HepG2 (cell line): ENCODE data around the gene ADAM19. TPM values are rescaled to one million over a fixed set of nuclear protein-coding genes. Genes with fewer than 3 reads are reported as not detected.

Experiments used
- HOXA9 ChIP-seq: sonication (generic); formaldehyde crosslinking; IDR thresholded peaks from 2 replicates; pipeline ENCODE4 v1.8.1; 2022; ENCODE audit warnings: missing genetic modification reagents, mild to moderate bottlenecking, moderate library complexity, borderline replicate concordance
- JARID2 ChIP-seq: sonication (generic); formaldehyde crosslinking; IDR thresholded peaks from 2 replicates; pipeline ENCODE4 v1.8.1; 2023; ENCODE audit warnings: missing genetic modification reagents, inconsistent platforms; ENCODE audit not compliant: insufficient replicate concordance
- NR2F2 ChIP-seq: IDR thresholded peaks from 2 replicates; pipeline ENCODE4 v1.6.1; 2012; ENCODE audit warnings: low read depth, inconsistent platforms, borderline replicate concordance
- PHF21A ChIP-seq: sonication (generic); formaldehyde crosslinking; IDR thresholded peaks from 2 replicates; pipeline ENCODE4 v1.5.0; 2020; ENCODE audit warnings: mild to moderate bottlenecking, missing genetic modification reagents
- POLR2A ChIP-seq, 2 experiments: IDR thresholded peaks; 2 replicates each; pipeline ENCODE4 v1.6.1; 2011; ENCODE audit warnings: low read depth in 2 of 2, low read length in 2 of 2, mild to moderate bottlenecking in 1 of 2, moderate library complexity in 1 of 2; ENCODE audit not compliant: insufficient read depth in 1 of 2
- SIN3B ChIP-seq: fragments of 150-350 bp; IDR thresholded peaks from 2 replicates; pipeline ENCODE4 v1.6.1; 2014; ENCODE audit warnings: low read length
- TCF7L2 ChIP-seq: IDR thresholded peaks from 2 replicates; pipeline ENCODE4 v1.6.1; 2011; ENCODE audit warnings: mild to moderate bottlenecking, low read depth, low read length, moderate library complexity
- ZFP41 ChIP-seq: sonication (generic); formaldehyde crosslinking; IDR thresholded peaks from 2 replicates; pipeline ENCODE4 v1.4.0; 2020; ENCODE audit warnings: mild to moderate bottlenecking, missing genetic modification reagents, borderline replicate concordance
- ZKSCAN8 ChIP-seq: IDR thresholded peaks from 2 replicates; pipeline ENCODE4 v1.6.1; 2016; ENCODE audit warnings: borderline replicate concordance, missing genetic modification reagents, missing compliant biosample characterization
- ZMYM3 ChIP-seq: sonication (generic); formaldehyde crosslinking; IDR thresholded peaks from 2 replicates; pipeline ENCODE4 v1.5.1; 2020; ENCODE audit warnings: mild to moderate bottlenecking, missing genetic modification reagents
- ZNF12 ChIP-seq: sonication (generic); formaldehyde crosslinking; IDR thresholded peaks from 2 replicates; pipeline ENCODE4 v1.5.0; 2020; ENCODE audit warnings: missing genetic modification reagents
- ZNF20 ChIP-seq: sonication (generic); formaldehyde crosslinking; IDR thresholded peaks from 2 replicates; pipeline ENCODE4 v1.4.0; 2020; ENCODE audit warnings: mild to moderate bottlenecking, moderate library complexity, missing genetic modification reagents
- ZNF343 ChIP-seq: sonication (generic); formaldehyde crosslinking; IDR thresholded peaks from 2 replicates; pipeline ENCODE4 v1.4.0; 2020; ENCODE audit warnings: mild to moderate bottlenecking, missing genetic modification reagents
- ZNF501 ChIP-seq: sonication (generic); formaldehyde crosslinking; IDR thresholded peaks from 2 replicates; pipeline ENCODE4 v1.5.1; 2020; ENCODE audit warnings: mild to moderate bottlenecking, moderate library complexity, missing genetic modification reagents
- ZNF562 ChIP-seq: sonication (generic); formaldehyde crosslinking; IDR thresholded peaks from 2 replicates; pipeline ENCODE4 v1.8.0; 2022; ENCODE audit warnings: missing genetic modification reagents, borderline replicate concordance
- ZNF570 ChIP-seq: sonication (generic); formaldehyde crosslinking; IDR thresholded peaks from 2 replicates; pipeline ENCODE4 v1.4.0; 2020; ENCODE audit warnings: mild to moderate bottlenecking, missing genetic modification reagents, borderline replicate concordance
- ZNF589 ChIP-seq: sonication (generic); formaldehyde crosslinking; conservative IDR thresholded peaks from 2 replicates; pipeline ENCODE4 v1.8.0; 2022; ENCODE audit warnings: mild to moderate bottlenecking, moderate library complexity, missing genetic modification reagents
- ZNF614 ChIP-seq: IDR thresholded peaks from 2 replicates; pipeline ENCODE4 v1.6.1; 2018; ENCODE audit warnings: missing biosample characterization, missing genetic modification reagents, inconsistent platforms, borderline replicate concordance
- ZNF615 ChIP-seq: sonication (generic); formaldehyde crosslinking; IDR thresholded peaks from 2 replicates; pipeline ENCODE4 v1.5.0; 2020; ENCODE audit warnings: mild to moderate bottlenecking, missing genetic modification reagents, borderline replicate concordance
- ZNF878 ChIP-seq: sonication (generic); formaldehyde crosslinking; IDR thresholded peaks from 2 replicates; pipeline ENCODE4 v1.8.1; 2023; ENCODE audit warnings: mild to moderate bottlenecking, missing genetic modification reagents, moderate library complexity
- polyA plus RNA-seq, 8 experiments: library from polyadenylated mRNA; depleted of rRNA in 3 of 8; stranded (reverse) in 7 of 8; unstranded in 1 of 8; fragments of >200 nt; fragmentation: Illumina TruSeq in 4 of 8; extraction: Trizol in 4 of 8; gene quantifications; 2 replicates each; pipeline versions ENCODE4 v1.2.1 to v1.2.3, GENCODE V29; 2011 to 2016; ENCODE audit warnings: low read depth in 4 of 8, missing spikeins in 1 of 8, mixed read lengths in 1 of 8; ENCODE audit not compliant: insufficient read depth in 1 of 8
- total RNA-seq, 5 experiments: library from RNA; depleted of rRNA; stranded (reverse); fragments of >200 nt; fragmentation: Illumina TruSeq; extraction: Trizol; gene quantifications; 2 replicates each; pipeline ENCODE4 v1.2.3, GENCODE V29; 2016; ENCODE audit warnings: low read depth in 1 of 5
- TF ChIP-seq, protein P1 (sequence below): sonication (generic); formaldehyde crosslinking; IDR thresholded peaks from 2 replicates; pipeline ENCODE4 v1.4.0; 2020; ENCODE audit warnings: mild to moderate bottlenecking, missing genetic modification reagents, borderline replicate concordance
- TF ChIP-seq, protein P2 (sequence below): sonication (generic); formaldehyde crosslinking; IDR thresholded peaks from 2 replicates; pipeline ENCODE4 v1.4.0; 2020; ENCODE audit warnings: missing genetic modification reagents
- TF ChIP-seq, protein P3 (sequence below): sonication (generic); formaldehyde crosslinking; IDR thresholded peaks from 2 replicates; pipeline ENCODE4 v1.4.0; 2020; ENCODE audit warnings: missing genetic modification reagents, borderline replicate concordance

Gene ADAM19
- total and polyA plus RNA-seq, 2 of the 13 experiments (the other 11 are each of a cell fraction or from before 2014, with no cell fraction given) = 0.38 to 0.74 TPM

DNA sequence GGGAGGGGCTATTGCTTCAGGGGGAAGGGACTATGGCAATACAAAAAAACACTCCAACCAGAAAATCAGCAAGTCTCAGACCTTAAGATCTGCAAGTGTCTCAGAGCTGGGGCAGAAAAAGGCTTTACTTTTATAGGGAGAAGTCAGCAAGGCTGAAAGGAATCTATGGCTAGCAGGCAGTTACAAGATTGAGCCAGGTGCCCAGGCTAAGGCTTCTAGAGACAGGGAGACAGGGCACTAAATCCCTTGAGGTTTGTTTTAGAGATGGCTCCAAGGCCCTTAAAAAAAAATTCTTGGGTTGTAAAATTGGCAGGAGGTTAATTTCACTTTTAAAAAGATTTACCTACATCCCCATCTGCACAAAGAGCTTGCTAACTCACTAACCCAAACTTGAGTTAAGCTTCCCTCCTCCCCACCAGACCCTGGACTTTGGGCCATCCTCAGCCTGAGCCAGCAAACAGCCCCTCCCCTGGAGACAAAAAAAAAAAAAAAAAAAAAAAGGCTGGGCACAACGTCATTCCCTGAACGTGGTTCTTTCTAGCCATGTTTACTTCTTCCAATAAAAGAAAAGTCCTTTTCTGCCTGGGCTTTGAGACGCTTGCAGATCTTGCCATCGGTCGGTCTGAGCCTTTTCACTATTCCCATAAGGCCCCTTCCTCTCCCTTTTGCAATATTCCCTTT is 97.6 kb downstream of the ADAM19 start (continued):
- TF ChIP-seq, protein P1, sequence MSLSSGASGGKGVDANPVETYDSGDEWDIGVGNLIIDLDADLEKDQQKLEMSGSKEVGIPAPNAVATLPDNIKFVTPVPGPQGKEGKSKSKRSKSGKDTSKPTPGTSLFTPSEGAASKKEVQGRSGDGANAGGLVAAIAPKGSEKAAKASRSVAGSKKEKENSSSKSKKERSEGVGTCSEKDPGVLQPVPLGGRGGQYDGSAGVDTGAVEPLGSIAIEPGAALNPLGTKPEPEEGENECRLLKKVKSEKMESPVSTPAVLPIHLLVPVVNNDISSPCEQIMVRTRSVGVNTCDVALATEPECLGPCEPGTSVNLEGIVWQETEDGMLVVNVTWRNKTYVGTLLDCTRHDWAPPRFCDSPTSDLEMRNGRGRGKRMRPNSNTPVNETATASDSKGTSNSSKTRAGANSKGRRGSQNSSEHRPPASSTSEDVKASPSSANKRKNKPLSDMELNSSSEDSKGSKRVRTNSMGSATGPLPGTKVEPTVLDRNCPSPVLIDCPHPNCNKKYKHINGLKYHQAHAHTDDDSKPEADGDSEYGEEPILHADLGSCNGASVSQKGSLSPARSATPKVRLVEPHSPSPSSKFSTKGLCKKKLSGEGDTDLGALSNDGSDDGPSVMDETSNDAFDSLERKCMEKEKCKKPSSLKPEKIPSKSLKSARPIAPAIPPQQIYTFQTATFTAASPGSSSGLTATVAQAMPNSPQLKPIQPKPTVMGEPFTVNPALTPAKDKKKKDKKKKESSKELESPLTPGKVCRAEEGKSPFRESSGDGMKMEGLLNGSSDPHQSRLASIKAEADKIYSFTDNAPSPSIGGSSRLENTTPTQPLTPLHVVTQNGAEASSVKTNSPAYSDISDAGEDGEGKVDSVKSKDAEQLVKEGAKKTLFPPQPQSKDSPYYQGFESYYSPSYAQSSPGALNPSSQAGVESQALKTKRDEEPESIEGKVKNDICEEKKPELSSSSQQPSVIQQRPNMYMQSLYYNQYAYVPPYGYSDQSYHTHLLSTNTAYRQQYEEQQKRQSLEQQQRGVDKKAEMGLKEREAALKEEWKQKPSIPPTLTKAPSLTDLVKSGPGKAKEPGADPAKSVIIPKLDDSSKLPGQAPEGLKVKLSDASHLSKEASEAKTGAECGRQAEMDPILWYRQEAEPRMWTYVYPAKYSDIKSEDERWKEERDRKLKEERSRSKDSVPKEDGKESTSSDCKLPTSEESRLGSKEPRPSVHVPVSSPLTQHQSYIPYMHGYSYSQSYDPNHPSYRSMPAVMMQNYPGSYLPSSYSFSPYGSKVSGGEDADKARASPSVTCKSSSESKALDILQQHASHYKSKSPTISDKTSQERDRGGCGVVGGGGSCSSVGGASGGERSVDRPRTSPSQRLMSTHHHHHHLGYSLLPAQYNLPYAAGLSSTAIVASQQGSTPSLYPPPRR (CRISPR knock-in tag) = no peak
- no peak for TF ChIP-seq ZNF878 (CRISPR knock-in tag)
- no peak for TF ChIP-seq ZFP41 (CRISPR knock-in tag)
- no peak for TF ChIP-seq ZNF20 (CRISPR knock-in tag)
- TF ChIP-seq, protein P2, sequence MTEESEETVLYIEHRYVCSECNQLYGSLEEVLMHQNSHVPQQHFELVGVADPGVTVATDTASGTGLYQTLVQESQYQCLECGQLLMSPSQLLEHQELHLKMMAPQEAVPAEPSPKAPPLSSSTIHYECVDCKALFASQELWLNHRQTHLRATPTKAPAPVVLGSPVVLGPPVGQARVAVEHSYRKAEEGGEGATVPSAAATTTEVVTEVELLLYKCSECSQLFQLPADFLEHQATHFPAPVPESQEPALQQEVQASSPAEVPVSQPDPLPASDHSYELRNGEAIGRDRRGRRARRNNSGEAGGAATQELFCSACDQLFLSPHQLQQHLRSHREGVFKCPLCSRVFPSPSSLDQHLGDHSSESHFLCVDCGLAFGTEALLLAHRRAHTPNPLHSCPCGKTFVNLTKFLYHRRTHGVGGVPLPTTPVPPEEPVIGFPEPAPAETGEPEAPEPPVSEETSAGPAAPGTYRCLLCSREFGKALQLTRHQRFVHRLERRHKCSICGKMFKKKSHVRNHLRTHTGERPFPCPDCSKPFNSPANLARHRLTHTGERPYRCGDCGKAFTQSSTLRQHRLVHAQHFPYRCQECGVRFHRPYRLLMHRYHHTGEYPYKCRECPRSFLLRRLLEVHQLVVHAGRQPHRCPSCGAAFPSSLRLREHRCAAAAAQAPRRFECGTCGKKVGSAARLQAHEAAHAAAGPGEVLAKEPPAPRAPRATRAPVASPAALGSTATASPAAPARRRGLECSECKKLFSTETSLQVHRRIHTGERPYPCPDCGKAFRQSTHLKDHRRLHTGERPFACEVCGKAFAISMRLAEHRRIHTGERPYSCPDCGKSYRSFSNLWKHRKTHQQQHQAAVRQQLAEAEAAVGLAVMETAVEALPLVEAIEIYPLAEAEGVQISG (CRISPR knock-in tag) = no peak
- TF ChIP-seq, protein P3, sequence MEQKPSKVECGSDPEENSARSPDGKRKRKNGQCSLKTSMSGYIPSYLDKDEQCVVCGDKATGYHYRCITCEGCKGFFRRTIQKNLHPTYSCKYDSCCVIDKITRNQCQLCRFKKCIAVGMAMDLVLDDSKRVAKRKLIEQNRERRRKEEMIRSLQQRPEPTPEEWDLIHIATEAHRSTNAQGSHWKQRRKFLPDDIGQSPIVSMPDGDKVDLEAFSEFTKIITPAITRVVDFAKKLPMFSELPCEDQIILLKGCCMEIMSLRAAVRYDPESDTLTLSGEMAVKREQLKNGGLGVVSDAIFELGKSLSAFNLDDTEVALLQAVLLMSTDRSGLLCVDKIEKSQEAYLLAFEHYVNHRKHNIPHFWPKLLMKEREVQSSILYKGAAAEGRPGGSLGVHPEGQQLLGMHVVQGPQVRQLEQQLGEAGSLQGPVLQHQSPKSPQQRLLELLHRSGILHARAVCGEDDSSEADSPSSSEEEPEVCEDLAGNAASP (CRISPR knock-in tag) = no peak
- TF ChIP-seq SIN3B = no peak
- no peak; the same call in 1 of the 2 replicates for TF ChIP-seq PHF21A (CRISPR knock-in tag)
- no peak for TF ChIP-seq ZNF589 (CRISPR knock-in tag)
- TF ChIP-seq POLR2A (IDR thresholded peaks at IDR 0.05; ENCODE audit: insufficient read depth in 1 of 2, low read depth in 2 of 2, low read length in 2 of 2) = no peak
- TF ChIP-seq ZNF614 = no peak
- TF ChIP-seq NR2F2 = no peak
- TF ChIP-seq TCF7L2 = no peak
- no peak for TF ChIP-seq ZNF501 (CRISPR knock-in tag)
- TF ChIP-seq JARID2 (CRISPR knock-in tag) = no peak
- TF ChIP-seq HOXA9 (CRISPR knock-in tag) = no peak
- no peak for TF ChIP-seq ZKSCAN8 (CRISPR knock-in tag)
- no peak for TF ChIP-seq ZNF12 (CRISPR knock-in tag)
- TF ChIP-seq ZNF343 (CRISPR knock-in tag) = no peak
- no peak for TF ChIP-seq ZNF615 (CRISPR knock-in tag)
- no peak for TF ChIP-seq ZNF570 (CRISPR knock-in tag)
- TF ChIP-seq ZNF562 (CRISPR knock-in tag) = no peak
- TF ChIP-seq ZMYM3 = no peak
